ENCODE measurements around the gene GCNT2.
"Not testable (repeated sequence)": the region's sequence is repeated elsewhere in the genome, so short reads cannot be mapped to it uniquely, and the experiment has no call there.

GCNT2 gene

GRCh38 chr6:10582774-10583508, 61.8 kb downstream of the GCNT2 start:
- no peak for DNase-seq

- DNase-seq, result no peak
Observed at GRCh38 chr6:10583509-10583901, 62.4 kb downstream of the GCNT2 start.

GRCh38 chr6:10584607-10585006, 63.5 kb downstream of the GCNT2 start:
- no peak for DNase-seq

- no peak for DNase-seq
Observed at GRCh38 chr6:10585209-10585845, 64.2 kb downstream of the GCNT2 start.

DNA sequence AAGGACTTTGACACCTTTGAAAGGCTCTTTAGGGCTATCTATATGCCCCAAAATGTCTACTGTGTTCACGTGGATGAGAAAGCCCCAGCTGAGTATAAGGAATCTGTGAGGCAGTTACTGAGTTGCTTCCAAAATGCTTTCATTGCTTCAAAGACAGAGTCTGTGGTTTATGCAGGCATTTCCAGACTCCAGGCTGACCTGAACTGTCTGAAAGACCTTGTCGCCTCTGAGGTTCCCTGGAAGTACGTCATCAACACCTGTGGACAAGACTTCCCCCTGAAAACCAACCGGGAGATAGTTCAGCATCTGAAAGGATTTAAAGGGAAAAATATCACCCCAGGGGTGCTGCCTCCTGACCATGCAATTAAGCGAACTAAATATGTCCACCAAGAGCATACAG, 65.2 kb downstream of the GCNT2 start:
- DNase-seq, result no peak

DNA sequence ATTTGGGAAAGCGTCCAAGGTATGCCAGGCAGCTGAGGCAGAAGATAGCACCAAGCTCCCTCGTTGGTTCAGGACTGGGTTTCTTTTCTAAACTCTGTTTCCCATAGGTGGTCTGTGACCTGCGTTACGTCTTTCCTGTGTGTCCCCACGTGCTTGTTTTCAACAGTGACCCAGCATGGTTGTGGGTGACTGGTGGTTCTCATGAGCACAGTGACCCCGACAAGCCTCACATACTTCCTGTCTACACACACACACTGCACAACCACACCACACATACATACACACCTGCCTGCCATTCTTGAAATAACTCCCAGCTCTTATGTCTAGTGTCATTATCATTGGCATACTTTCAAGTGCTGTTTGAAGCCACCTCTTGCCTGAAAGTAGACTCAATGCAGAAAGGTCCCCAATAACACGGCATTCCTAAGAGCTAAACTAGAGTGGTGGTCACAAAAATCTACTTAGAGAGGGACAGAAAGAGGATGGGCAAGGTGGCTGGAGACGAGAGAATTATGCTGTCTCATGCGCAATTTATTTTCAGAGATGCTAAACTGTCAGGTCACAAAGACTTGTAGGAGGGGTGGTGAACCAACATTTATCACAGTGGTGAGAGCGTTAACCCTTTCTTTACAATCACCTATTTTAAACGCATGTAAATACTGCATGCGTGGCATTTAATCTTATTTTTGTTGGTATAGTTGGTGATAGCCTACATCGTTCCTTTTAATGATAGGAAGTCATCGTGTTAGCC, 66.7 kb downstream of the GCNT2 start:
- DNase-seq, result no peak

GRCh38 chr6:10588562-10589428, 67.6 kb downstream of the GCNT2 start:
- DNase-seq, result no peak

DNA sequence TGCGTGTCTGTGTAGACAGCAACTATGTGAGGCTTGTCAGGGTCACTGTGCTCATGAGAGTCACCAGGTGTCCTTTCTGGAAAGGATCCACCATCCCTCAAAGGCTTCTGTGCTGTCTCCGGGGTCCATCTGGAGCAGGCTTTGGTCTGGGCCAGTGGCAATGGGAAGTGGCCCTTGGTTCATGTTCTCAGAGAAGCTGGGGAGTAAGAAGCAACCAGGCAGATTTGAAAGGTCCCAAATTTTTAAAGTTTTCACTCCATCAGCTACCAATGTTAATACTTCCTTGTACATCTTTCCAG, 68.2 kb downstream of the GCNT2 start:
- no peak for DNase-seq

DNA sequence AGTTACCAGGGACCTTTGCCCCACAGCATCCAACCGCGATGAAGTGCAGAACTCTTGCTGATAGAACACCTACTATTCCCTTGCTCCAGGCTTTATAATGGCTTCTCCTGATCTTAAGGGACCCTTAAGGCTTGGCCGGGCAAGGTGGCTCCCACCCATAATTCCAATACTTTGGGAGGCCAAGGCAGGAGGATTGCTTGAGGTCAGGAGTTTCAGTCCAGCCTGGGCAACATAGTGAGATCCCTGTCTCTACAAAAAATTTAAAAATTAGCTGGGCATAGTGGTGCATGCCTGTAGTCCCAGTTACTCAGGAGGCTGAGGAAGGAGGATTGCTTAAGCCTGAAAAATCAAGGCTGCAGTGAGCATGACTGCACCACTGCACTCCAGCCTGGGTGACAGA, 68.8 kb downstream of the GCNT2 start:
- DNase-seq, result no peak

- no peak for DNase-seq
Observed at GRCh38 chr6:10591422-10592160, 70.4 kb downstream of the GCNT2 start.

DNA sequence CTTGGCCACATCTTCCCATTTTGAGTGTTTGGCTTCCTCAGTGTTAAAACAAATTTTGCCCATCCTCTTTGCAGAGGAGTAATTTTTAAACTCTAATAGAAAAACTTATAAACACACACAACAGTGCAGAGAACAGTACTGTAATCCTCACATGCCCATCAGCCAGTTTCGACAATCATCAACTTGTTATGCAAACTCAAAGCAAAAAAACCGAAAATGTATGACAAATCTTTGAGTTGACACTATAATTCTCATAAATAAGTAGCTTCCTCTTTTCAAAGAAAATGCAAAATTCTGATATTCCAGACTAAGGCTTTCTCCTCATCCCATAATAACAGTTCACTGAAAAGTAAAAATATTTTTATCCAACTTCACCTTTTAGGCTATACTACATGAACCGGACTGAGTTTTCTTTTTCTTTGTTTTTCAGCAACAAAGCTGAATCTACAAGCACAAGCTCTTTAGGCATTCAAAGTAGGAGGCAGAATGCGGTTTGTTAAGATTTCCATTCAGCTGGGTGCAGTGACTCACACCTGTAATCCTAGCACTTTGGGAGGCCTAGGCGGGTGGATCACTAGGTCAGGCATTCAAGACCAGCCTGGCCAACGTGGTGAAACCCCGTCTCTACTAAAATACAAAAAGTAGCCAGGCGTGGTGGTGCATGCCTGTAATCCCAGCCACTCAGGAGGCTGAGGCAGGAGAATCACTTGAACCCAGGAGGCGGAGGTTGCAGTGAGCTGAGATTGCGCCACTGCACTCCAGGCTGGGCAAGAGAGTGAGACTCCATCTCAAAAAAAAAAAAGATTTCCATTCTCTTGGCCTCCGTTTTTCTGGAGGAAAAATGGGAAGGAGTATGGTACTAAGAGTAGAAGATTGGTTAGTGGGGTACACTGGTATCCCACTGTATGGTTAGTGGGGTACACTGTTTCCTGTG, 74.8 kb downstream of the GCNT2 start:
- DNase-seq, result no peak

DNA sequence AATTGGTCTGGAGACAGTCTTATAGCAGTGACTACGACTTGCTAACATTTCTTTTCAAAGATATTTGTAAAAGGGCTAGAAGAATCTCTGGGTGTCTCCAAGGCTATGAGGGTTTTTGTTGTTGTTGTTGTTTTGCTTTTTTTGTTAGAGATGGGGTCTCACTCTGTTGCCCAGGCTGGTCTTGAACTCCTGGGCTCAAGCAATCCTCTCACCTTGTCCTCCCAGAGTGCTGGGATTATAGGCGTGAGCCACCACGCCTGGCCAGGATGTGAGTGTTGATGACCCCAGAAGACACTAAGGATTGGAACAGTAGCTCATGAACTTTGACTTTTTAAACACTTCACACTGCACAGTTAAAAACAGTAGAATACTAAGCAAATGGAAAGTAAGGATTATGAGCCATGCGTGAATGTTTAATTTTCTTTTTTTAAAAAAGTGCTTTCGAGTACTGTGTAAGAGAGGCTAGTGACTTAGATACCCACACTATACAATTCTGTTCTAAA, 76.4 kb downstream of the GCNT2 start:
- no peak for DNase-seq

GRCh38 chr6:10598084-10598960, 77.2 kb downstream of the GCNT2 start:
- no peak for DNase-seq

DNA sequence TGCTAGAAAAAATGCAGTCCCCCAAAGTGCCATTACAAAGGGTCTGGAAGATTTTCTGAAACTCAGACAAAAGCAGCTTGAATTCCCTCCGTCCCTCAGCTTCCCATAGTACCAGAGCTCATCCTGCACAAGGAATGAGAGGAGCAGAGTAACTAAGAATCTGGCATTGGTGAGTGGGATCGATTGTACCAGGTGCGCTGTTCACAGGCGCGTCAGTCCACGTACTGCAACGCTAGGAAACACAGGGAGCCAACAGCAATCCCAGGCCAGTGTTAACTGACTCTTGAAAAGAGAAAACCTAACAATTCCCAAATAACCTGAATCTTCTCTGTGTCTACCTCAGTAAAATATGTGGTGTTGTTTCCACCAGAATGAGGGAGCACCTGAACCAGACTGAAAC, 77.9 kb downstream of the GCNT2 start:
- DNase-seq, result no peak

DNA sequence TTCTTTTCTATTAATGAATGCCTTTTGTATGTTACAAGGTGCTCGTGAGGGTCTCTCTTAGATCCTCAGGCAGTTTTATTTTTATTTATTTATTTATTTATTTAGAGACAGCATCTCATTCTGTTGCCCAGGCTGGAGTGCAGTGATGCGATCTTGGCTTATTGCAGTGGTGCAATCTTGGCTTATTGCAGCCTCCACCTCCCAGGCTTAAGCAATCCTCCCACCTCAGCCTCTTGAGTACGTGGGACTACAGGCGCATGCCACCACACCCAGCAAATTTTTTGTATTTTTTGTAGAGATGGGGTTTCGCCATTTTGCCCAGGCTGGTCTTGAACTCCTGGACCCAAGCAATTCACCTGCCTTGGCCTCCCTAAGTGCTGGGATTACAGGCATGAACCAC, 79.5 kb downstream of the GCNT2 start:
- DNase-seq, result not testable (repeated sequence)

DNA sequence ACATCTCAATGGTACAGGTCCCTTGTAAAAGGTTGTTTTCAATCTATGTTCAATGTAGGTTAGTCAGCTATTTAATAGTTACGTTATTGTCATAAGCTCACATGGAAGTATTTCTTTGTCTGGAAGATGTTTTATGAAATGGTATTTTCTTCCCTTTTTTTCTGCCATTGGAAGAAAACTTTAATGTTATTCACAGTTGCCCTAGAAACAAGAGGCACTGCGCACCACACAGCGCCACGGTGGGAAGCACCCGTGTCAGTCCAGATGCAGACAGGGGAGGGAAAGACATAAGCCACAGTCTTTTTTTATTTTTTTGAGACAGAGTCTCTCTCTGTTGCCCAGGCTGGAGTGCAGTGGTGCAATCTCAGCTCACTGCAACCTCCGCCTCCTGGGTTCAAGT, 82.1 kb downstream of the GCNT2 start:
- DNase-seq, result no peak

- no peak for DNase-seq
Observed at GRCh38 chr6:10609038-10609437, 87.9 kb downstream of the GCNT2 start.

GRCh38 chr6:10610289-10610688, 89.1 kb downstream of the GCNT2 start:
- no peak for DNase-seq

- no peak for DNase-seq
Observed at GRCh38 chr6:10612161-10612560, 91.0 kb downstream of the GCNT2 start.

DNA sequence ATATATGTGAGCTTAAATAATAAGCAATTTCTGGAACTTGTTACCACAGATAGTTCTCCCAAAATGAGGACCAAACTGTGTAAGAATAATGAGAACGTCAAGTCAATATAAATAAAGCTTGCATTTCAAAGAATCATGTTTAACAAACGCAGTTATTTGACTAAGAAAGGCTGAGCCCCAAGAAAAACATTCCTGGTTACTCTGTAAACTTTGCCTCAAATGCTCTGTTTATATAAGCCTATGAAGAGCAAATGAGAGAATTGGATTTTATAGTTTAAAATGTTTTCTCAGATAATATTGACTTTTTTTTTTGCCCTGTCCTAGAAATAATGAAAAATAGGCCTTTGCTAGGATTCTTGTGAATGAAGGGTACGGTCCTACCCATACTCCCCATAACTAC, 91.9 kb downstream of the GCNT2 start:
- no peak for DNase-seq

All from stimulated activated CD4-positive, alpha-beta T cell treated with anti-CD3 and anti-CD28 coated beads, Interleukin-4, amount 100 ng/mL, for 1 hour (primary cell).